SJCRH30 (cell line): ENCODE results near the gene DKK3. TPM values are rescaled to one million over a fixed set of nuclear protein-coding genes. Genes with fewer than 3 reads are reported as not detected.
A peak's percentile ranks its signal among the peaks of the same experiment; 100 is the strongest.

Source experiments
- DNase-seq, 2 experiments: peaks; one replicate each; pipeline ENCODE4 v3.0.0-alpha.2; 2015 to 2020
- H3K27ac ChIP-seq: fragments of 250-450 bp; sonication (Bioruptor Pico); 2 replicates; pipeline ENCODE4 v1.5.1; 2020; ENCODE audit warnings: mild to moderate bottlenecking, moderate library complexity
- H3K27me3 ChIP-seq: fragments of 250-450 bp; sonication (Bioruptor Pico); 2 replicates; pipeline ENCODE4 v1.5.1; 2020; ENCODE audit warnings: mild to moderate bottlenecking, moderate library complexity
- H3K36me3 ChIP-seq: fragments of 250-450 bp; sonication (Bioruptor Pico); 2 replicates; pipeline ENCODE4 v1.5.1; 2020; ENCODE audit warnings: mild to moderate bottlenecking, moderate library complexity
- H3K4me1 ChIP-seq: fragments of 250-450 bp; sonication (Bioruptor Pico); 2 replicates; pipeline ENCODE4 v1.5.1; 2020; ENCODE audit warnings: mild to moderate bottlenecking, moderate library complexity
- H3K4me3 ChIP-seq: fragments of 250-450 bp; sonication (Bioruptor Pico); 2 replicates; pipeline ENCODE4 v1.5.1; 2020; ENCODE audit warnings: mild to moderate bottlenecking, moderate library complexity
- H3K9me3 ChIP-seq: fragments of 250-450 bp; sonication (Bioruptor Pico); replicated peaks from 2 replicates; pipeline ENCODE4 v1.5.1; 2020; ENCODE audit warnings: mild to moderate bottlenecking, moderate library complexity
- total RNA-seq: library from RNA; depleted of rRNA; stranded (reverse); fragments of >200 nt; shearing (Covaris generic); gene quantifications from 2 replicates; pipeline ENCODE4 v1.2.3, GENCODE V29; 2014

Gene DKK3
- total RNA-seq, 1 experiment from 2014 or later: 13.9 TPM

DNA sequence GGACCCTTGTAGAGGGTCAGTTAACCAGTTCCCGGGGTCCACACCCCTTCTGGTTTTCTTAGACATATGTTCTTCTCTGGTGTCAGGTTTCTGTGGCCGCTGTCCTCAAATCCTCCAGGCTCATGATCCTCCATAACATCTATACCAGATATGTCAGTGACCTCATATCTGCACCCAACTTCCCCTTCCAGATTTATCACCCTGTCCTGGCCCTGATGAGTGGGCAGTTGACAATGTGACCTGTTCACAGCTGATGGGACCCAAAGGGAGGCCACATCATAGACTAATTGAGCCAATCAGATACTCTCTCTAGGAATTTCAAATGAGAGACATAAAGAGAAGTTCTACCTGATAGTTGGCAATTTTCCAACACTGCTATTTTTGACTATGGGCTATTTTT is 5.1 kb downstream of the DKK3 start:
- no peaks in the 10 kb centered on the region for H3K36me3 ChIP-seq
- no peak overlapping the region for H3K27ac ChIP-seq
- H3K4me1 ChIP-seq: peaks cover 6% of the 10 kb centered on the region; the same call in 1 of the 2 replicates
- no peaks in the 10 kb centered on the region for H3K27me3 ChIP-seq
- DNase-seq: no peak
- H3K4me3 ChIP-seq: no peak overlapping the region
- no peaks in the 10 kb centered on the region for H3K9me3 ChIP-seq

DNA sequence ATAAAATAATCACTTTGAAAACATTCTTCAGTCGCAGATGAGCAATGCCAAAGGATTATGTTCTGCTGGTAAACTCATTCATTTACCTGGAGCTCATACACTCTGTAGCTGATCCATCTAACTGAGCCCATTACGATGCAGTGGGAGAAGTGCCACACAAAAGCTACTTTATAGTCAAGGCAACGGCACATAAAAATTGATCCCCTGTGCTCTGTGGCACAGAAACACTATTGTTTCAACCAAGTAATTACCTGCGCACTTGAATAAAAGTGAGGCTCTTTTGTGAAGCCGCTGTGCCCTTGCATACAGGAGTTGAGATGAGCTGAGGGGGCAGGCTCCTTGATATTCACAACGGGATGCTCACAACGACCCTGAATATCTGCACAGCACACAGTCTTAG is 7.2 kb downstream of the DKK3 start:
- no peak overlapping the region for H3K4me3 ChIP-seq
- H3K4me1 ChIP-seq: peaks cover 6% of the 10 kb centered on the region; the same call in 1 of the 2 replicates
- H3K27me3 ChIP-seq: no peaks in the 10 kb centered on the region
- H3K36me3 ChIP-seq: no peaks in the 10 kb centered on the region
- H3K27ac ChIP-seq: no peak overlapping the region
- H3K9me3 ChIP-seq: no peaks in the 10 kb centered on the region
- DNase-seq: no peak

DNA sequence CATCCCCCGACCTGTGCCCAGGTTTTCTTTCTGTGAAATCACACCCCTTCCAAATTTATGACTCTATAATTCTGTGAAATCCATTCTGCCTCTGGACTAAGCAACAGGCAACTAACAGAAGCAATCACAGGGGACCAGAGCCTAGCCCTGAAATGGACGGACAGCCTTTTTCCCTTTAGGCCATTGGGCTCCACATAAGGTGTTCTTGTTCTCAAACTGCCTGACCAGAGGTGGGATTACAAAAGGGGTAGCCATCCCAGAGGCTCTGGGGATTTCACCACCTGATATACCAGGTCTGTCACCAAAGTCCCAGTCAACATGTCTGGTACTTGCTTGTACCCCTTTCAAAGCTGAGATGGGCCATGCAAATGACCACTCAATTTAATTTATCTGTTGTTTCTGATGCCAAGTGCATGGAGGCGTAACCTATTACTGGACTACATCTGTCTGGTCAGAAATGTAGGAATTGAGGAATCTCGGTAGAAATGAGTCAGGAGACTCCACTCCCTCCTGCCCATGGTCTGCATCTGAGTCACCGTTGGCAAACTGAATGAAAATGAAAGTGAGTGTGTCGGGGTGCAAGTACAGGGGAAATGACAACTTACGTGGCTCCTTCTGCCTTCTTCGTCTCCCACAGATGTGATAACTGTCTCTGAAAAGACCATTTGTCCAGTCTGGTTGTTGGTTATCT is 10.2 kb downstream of the DKK3 start:
- Histone ChIP-seq H3K27me3 (no peaks in the 10 kb centered on the region), H3K4me3 (no peak overlapping the region), H3K27ac (no peak overlapping the region), H3K4me1 (0 out of 2 replicates have a peak, but pooled peaks cover 3% of the 10 kb centered on the region), H3K36me3 (no peaks in the 10 kb centered on the region), H3K9me3 (no peaks in the 10 kb centered on the region)
- no peak for DNase-seq

DNA sequence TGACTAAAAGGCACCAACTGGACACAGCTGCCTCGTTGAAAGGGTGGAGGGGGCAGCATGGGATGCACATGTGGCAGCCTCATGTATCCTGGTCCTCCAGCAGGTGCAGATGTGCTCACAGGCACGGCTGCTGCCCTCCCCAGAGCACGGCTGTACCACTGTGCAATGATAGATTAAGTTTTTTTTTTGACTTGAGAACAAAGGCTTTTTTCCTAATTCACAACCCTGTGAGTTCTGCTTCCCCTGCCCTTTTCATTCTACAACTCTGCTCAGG is 11.4 kb downstream of the DKK3 start:
- Histone ChIP-seq H3K4me3 (no peak overlapping the region), H3K36me3 (no peaks in the 10 kb centered on the region), H3K27ac (no peak overlapping the region), H3K27me3 (no peaks in the 10 kb centered on the region), H3K4me1 (0 out of 2 replicates have a peak, but pooled peaks cover 3% of the 10 kb centered on the region), H3K9me3 (no peaks in the 10 kb centered on the region)
- DNase-seq: no peak

DNA sequence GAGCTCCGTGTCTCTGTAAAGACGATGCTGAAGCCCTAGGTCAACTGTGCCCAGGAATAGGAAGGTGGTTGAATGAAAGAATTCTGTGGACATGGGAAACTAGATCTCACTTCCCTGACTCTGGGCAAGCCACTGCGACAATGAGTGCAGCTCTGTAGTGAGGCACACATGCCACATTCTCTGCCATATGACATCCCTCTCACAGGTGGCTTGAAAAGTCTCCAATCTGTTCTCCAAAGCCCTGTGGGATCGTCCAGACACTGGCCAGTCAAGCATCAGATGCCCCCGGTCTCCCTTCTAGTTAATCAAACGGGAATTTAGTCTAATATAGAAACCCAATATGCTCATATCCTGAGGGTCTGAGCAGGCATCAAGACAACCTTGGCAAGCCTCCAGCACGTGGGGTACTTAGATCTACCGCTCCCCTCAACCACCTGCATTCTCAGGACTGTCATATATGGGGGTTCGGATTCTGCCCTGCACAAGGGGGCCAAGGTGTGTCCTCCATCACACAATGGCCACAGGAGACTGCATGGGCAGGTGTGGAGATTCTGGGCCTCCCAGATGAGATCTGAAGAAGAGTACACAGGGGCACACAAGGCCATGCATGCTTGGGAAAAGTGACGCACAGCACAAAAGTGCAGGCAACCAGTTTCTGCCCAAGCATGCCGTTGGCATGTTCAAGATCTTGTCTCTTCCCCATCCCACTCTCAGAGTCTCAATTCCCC is 11.9 kb downstream of the DKK3 start:
- H3K4me1 ChIP-seq: 0 out of 2 replicates have a peak, but pooled peaks cover 3% of the 10 kb centered on the region
- no peaks in the 10 kb centered on the region for H3K9me3 ChIP-seq
- H3K27me3 ChIP-seq: no peaks in the 10 kb centered on the region
- H3K27ac ChIP-seq: no peak overlapping the region
- H3K4me3 ChIP-seq: no peak overlapping the region
- no peak for DNase-seq
- no peaks in the 10 kb centered on the region for H3K36me3 ChIP-seq

GRCh38 chr11:11995601-11996000 is 12.8 kb downstream of the DKK3 start:
- H3K4me3 ChIP-seq: no peak overlapping the region
- no peaks in the 10 kb centered on the region for H3K36me3 ChIP-seq
- H3K27me3 ChIP-seq: no peaks in the 10 kb centered on the region
- no peak for DNase-seq
- H3K9me3 ChIP-seq: no peaks in the 10 kb centered on the region
- H3K27ac ChIP-seq: no peak overlapping the region
- 0 out of 2 replicates have a peak, but pooled peaks cover 3% of the 10 kb centered on the region for H3K4me1 ChIP-seq

DNA sequence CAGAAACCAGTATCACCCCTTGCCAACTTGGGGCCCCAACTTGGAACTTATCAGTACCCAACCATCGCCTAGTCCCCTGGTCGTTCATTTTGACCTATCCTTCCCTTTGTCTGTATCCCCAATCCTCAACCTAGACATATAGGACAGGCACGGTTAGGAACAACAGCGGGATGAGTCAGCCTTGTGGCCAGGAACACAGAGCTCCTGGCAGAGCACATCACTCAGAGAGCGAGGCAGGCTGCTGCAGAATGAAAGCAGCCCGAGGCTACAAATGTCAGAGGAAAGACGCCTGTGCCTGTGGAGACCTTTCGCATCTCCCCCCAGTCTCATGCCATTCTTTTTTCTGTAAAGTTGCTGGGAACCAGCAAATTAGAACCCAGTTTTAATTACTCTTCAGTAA is 14.6 kb downstream of the DKK3 start:
- H3K36me3 ChIP-seq: no peaks in the 10 kb centered on the region
- no peaks in the 10 kb centered on the region for H3K27me3 ChIP-seq
- no peaks in the 10 kb centered on the region for H3K9me3 ChIP-seq
- H3K4me1 ChIP-seq: 0 out of 2 replicates have a peak, but pooled peaks cover 3% of the 10 kb centered on the region
- peak; percentile 71 to 76 for DNase-seq
- H3K27ac ChIP-seq: no peak overlapping the region
- H3K4me3 ChIP-seq: no peak overlapping the region

GRCh38 chr11:11992257-11993212 is 15.9 kb downstream of the DKK3 start:
- no peaks in the 10 kb centered on the region for H3K9me3 ChIP-seq
- H3K4me1 ChIP-seq: 0 out of 2 replicates have a peak, but pooled peaks cover 3% of the 10 kb centered on the region
- no peak for DNase-seq
- no peaks in the 10 kb centered on the region for H3K27me3 ChIP-seq
- H3K27ac ChIP-seq: no peak overlapping the region
- H3K36me3 ChIP-seq: no peaks in the 10 kb centered on the region; the same call in 1 of the 2 replicates
- no peak overlapping the region for H3K4me3 ChIP-seq

DNA sequence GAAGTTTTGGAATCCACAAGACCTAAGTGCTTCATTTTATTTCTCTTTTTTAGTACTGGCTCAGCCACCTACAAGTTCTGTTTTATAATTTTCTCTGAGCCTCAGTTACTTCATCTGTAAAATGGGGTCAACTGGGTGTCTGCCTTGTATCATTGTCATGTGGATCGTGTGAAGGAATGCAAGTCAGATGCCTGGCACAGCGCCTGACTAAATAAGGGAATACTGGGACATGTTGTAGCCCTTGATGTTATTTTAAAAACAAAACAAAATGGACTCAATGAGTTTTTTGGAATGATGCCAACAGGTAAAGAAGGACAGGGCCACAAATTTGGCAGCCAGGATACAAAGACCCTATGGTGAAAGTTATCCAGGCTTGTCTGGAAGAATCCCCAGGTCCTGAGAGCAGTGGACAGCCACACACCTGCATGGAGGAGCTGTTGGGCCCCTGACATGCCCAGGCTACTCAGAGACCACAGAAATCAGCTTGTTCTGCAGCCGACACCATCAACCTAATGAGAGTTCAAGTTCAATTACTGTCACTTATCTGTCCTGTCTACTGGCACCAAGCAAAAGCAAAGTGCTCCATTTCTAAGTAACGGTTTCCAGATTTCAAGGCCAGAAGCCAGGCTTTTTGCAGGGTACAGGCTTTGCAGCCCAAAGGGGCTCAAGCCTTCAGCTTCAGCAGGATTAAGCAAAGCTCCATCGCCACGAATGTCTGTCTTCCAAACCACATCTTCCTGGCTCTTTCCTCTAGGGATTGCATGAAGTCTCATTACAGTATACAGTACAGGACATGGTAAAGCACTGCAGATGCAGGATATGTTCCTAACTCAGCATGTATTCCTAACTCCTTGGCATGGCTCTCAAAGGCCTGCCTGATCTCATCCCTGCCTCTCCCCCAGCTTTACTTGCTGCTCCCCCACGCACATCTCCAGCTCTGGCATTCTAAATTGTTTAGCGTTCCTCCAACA is 18.4 kb downstream of the DKK3 start:
- H3K4me3 ChIP-seq: no peak overlapping the region
- no peak overlapping the region for H3K27ac ChIP-seq
- H3K27me3 ChIP-seq: no peaks in the 10 kb centered on the region
- no peaks in the 10 kb centered on the region; the same call in 1 of the 2 replicates for H3K36me3 ChIP-seq
- DNase-seq: no peak
- peaks cover 3% of the 10 kb centered on the region; the same call in 1 of the 2 replicates for H3K4me1 ChIP-seq
- H3K9me3 ChIP-seq: no peaks in the 10 kb centered on the region

- Histone ChIP-seq H3K4me3 (no peak overlapping the region), H3K27ac (no peak overlapping the region), H3K36me3 (no peaks in the 10 kb centered on the region; the same call in 1 of the 2 replicates), H3K4me1 (peaks cover 3% of the 10 kb centered on the region; the same call in 1 of the 2 replicates), H3K9me3 (no peaks in the 10 kb centered on the region), H3K27me3 (no peaks in the 10 kb centered on the region)
- DNase-seq: no peak
Measured at GRCh38 chr11:11988681-11989261, 19.7 kb downstream of the DKK3 start.

DNA sequence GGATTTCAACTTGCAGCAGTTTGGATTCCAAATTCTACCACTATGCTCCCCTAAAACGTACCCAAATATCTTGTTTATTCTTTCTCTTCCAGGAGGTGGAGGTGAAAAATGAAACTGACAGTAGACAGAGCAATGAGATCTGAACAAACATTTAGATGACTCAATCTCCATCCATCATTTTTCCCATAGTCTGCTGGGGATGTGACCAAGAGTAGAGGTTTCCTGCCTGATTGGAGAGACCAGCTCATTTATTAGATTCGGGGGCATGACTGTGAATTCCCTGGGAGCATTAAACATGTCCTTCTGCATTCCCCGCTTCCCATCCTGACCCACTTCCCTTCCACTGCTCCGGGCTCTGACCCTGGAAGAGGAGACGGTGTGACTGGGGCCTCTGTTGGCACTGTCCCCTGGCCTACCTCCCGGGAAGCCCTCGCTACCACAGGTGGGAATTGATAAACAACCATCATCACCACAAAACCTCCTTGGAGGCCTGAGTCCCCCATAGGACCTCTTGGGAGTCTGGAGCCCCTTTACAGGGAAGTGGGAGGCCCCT is 20.3 kb downstream of the DKK3 start:
- H3K27ac ChIP-seq: no peak overlapping the region
- H3K4me1 ChIP-seq: no peaks in the 10 kb centered on the region; the same call in 1 of the 2 replicates
- no peaks in the 10 kb centered on the region for H3K27me3 ChIP-seq
- H3K9me3 ChIP-seq: no peaks in the 10 kb centered on the region
- DNase-seq: no peak
- no peak overlapping the region for H3K4me3 ChIP-seq
- H3K36me3 ChIP-seq: no peaks in the 10 kb centered on the region; the same call in 1 of the 2 replicates

DNA sequence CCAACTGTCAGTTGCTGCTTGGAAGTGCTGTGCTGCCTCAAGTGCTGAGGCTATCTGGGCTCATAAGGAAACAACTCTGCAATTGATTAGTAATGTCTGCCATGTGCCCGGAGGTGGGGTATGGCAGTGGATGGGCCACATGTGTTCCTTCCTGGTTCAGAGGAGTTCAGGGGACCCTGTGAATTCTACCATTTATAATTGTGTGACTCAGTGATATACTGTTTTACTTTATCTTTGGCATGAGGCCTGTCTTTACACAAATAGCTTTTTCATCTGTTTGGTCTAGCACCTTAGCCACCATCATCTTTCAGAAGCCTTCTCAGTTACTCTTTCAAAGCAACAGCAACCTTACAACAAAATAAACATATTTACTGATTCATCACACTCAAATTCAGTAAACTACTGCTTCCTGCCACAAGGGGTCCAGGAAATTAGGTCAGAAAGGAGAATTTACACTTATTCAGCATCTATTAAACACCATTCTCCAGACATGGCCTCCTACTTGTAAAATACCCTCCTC is 20.9 kb downstream of the DKK3 start:
- Histone ChIP-seq H3K4me1 (no peaks in the 10 kb centered on the region; the same call in 1 of the 2 replicates), H3K27me3 (no peaks in the 10 kb centered on the region), H3K36me3 (no peaks in the 10 kb centered on the region; the same call in 1 of the 2 replicates), H3K27ac (no peak overlapping the region), H3K9me3 (no peaks in the 10 kb centered on the region), H3K4me3 (no peak overlapping the region)
- peak in 1 of 2 experiments; percentile 33 for DNase-seq
